ENCODE measurements around the gene AGFG2. TPM values are rescaled to one million over a fixed set of nuclear protein-coding genes. Genes with fewer than 3 reads are reported as not detected.
A peak's percentile ranks its signal among the peaks of the same experiment; 100 is the strongest.

AGFG2 gene
- total RNA-seq, 1 donor from 2014 or later: 36.0 TPM

DNA sequence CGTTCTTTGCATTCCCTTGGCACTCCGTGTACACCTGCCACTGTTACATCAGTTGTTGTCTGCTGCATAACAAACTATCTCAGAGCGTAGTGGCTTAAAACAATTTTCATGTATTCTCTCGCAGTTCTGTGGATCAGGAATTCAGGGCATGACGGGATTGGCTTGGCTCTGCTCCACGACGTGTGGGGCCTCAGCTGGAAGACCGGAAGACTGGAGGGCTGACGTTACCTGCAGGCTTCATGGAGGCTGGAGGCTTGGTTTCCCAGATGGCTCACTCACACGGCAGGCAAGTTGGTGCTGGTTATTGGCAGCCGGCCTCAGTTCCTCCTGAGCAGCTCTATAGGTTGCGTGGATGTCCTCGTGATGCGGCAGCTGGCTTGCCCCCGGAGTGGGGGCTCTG lies 29.8 kb upstream of the AGFG2 start:
- no peaks in the 10 kb centered on the region for H3K27me3 ChIP-seq
- H3K4me1 ChIP-seq: no peaks in the 10 kb centered on the region
- TF ChIP-seq, protein P1, sequence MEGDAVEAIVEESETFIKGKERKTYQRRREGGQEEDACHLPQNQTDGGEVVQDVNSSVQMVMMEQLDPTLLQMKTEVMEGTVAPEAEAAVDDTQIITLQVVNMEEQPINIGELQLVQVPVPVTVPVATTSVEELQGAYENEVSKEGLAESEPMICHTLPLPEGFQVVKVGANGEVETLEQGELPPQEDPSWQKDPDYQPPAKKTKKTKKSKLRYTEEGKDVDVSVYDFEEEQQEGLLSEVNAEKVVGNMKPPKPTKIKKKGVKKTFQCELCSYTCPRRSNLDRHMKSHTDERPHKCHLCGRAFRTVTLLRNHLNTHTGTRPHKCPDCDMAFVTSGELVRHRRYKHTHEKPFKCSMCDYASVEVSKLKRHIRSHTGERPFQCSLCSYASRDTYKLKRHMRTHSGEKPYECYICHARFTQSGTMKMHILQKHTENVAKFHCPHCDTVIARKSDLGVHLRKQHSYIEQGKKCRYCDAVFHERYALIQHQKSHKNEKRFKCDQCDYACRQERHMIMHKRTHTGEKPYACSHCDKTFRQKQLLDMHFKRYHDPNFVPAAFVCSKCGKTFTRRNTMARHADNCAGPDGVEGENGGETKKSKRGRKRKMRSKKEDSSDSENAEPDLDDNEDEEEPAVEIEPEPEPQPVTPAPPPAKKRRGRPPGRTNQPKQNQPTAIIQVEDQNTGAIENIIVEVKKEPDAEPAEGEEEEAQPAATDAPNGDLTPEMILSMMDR (IDR thresholded peaks at IDR 0.05): no peak
- ATAC-seq (peak; percentile 15), DNase-seq (peak; percentile 66)
- no peak overlapping the region for H3K4me3 ChIP-seq
- no peaks in the 10 kb centered on the region for H3K36me3 ChIP-seq
- no peaks in the 10 kb centered on the region for H3K9me3 ChIP-seq
- intact Hi-C loops (cut with DNase I): no loop called here
- H3K27ac ChIP-seq: no peak overlapping the region

DNA sequence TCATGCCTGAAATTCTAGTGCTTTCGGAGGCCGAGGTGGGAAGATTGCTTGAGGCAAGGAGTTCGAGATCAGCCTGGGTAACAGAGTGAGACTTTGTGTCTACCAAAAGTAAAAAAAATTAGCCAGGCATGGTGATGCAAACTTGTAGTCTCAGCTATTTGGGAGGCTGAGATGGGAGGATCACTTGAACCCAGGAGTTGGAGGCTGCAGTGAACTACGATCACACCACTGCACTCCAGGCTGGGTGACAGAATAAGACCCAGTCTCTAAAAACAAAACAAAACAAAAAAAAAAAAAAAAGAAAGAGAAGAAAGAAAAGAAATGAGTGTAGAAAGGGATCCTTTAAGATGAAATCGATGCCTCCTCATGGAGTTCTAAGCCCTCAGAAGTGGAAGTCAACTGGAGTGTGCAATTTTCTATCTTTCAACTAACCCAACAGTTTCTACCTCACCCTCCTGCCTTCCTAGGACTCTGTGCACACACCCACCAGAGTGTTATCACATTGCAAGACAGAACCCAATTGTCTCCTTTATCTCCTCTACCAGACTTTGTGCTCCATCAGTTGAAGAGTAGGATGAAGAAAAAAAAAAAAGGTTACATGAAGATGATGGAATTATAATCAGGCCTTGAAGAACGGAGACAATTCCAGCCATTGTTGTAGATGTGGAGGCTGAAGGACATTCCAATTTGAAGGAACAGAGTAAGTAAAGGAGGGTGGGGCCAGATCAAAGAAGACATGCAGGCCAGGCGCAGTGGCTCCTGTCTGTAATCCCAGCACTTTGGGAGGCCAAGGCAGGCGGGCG lies 28.4 kb upstream of the AGFG2 start:
- DNase-seq (no peak), ATAC-seq (no peak)
- H3K27ac ChIP-seq: no peak overlapping the region
- H3K9me3 ChIP-seq: no peaks in the 10 kb centered on the region
- peaks cover 8% of the 10 kb centered on the region for H3K4me1 ChIP-seq
- TF ChIP-seq, protein P1 (IDR thresholded peaks at IDR 0.05): no peak
- intact Hi-C loops (cut with DNase I): no loop called here
- no peak overlapping the region for H3K4me3 ChIP-seq
- H3K27me3 ChIP-seq: no peaks in the 10 kb centered on the region
- H3K36me3 ChIP-seq: no peaks in the 10 kb centered on the region

DNA sequence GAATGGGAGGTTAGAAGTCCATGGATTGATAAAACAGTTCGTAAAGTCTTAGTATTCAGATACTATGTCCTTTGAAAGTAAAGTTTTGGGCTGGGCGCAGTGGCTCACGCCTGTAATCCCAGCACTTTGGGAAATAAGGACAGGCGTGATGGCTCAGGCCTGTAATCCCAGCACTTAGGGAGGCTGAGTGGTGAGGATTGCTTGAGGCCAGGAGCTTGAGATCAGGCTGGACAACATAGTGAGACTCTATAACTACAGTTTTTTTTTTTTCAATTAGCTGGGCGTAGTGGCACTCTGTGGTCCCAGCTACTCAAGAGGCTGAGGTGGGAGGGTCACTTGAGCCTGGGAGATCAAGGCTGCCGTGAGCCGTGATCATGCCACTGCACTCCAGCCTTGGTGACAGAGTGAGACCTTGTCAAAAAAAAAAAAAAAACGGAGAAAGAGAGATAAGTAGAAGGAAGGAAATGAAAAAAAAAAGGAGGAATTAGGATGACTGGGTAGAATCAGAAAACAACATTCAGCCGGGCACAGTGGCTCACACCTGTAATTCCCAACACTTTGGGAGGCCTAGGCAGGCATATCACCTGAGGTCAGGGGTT lies 25.7 kb upstream of the AGFG2 start:
- intact Hi-C loops (cut with DNase I): no loop called here
- TF ChIP-seq, protein P1 (IDR thresholded peaks at IDR 0.05): no peak
- Histone ChIP-seq H3K4me3 (no peak overlapping the region), H3K9me3 (no peaks in the 10 kb centered on the region), H3K27me3 (no peaks in the 10 kb centered on the region), H3K4me1 (peaks cover 13% of the 10 kb centered on the region), H3K36me3 (no peaks in the 10 kb centered on the region), H3K27ac (no peak overlapping the region)
- no peak for ATAC-seq
- DNase-seq: no peak

DNA sequence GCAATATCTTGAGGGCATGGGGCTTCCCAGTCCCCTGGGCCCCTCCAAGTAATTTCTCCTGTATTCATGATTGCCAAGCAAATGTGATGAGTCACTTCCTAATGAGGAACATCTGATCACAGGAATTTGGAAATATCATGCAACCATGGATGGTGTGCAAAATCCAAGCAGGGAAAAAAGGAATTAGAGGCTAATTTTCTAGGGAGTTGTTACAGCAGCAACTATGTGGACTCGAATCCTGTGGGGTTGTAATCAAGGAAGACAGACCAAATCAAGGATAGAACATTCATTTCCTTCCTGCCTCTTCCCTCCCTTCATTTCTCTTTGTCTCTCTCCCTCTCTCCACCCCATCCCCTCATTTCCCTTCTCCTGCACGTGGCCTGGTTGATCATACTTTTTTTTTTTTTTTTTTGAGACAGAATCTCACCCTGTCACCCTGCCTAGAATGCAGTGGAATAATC lies 23.9 kb upstream of the AGFG2 start:
- no peak for DNase-seq

GRCh38 chr7:100516135-100516812 lies 22.7 kb upstream of the AGFG2 start:
- ATAC-seq: peak; percentile 43
- Histone ChIP-seq H3K4me1 (peaks cover 13% of the 10 kb centered on the region), H3K27me3 (no peaks in the 10 kb centered on the region), H3K27ac (no peak overlapping the region), H3K4me3 (no peak overlapping the region), H3K9me3 (no peaks in the 10 kb centered on the region), H3K36me3 (no peaks in the 10 kb centered on the region)
- TF ChIP-seq, protein P1 (IDR thresholded peaks at IDR 0.05): no peak
- no peak for DNase-seq
- intact Hi-C loops (cut with DNase I): no loop called here

More for the DNA sequence above, 23.9 kb upstream of the AGFG2 start:
- H3K27me3 ChIP-seq: no peaks in the 10 kb centered on the region
- peaks cover 13% of the 10 kb centered on the region for H3K4me1 ChIP-seq
- H3K27ac ChIP-seq: no peak overlapping the region
- H3K36me3 ChIP-seq: no peaks in the 10 kb centered on the region
- H3K9me3 ChIP-seq: no peaks in the 10 kb centered on the region
- TF ChIP-seq, protein P1 (IDR thresholded peaks at IDR 0.05): no peak
- ATAC-seq: no peak
- H3K4me3 ChIP-seq: no peak overlapping the region
- intact Hi-C loops (cut with DNase I): no loop called here
